ENCODE data around the gene HS1BP3.

GRCh38 chr2:20697322-20697934 is 46.5 kb upstream of the HS1BP3 start:
- TF ChIP-seq NFIC (IDR thresholded peaks at IDR 0.05) (no peak), REST (IDR thresholded peaks at IDR 0.05; ENCODE audit: low read depth) (no peak), EP300 (IDR thresholded peaks at IDR 0.05; ENCODE audit: borderline replicate concordance) (no peak)
